CD4-positive, alpha-beta T cell (primary cell): ENCODE data around the gene TCF7L2. TPM values are rescaled to one million over a fixed set of nuclear protein-coding genes. Genes with fewer than 3 reads are reported as not detected.

Source experiments
- ATAC-seq: fragments of 200-7000 bp; cut with Tn5 transposase; one replicate; pipeline ENCODE4 v1.10.0; 2022; ENCODE audit warnings: mild to moderate bottlenecking; ENCODE audit not compliant: poor library complexity
- CTCF ChIA-PET: fragments of 350-600 bp; sonication (Branson Sonifier 250); formaldehyde crosslinking; loops from one replicate; lab custom pipeline; 2021; ENCODE audit warnings: antibody characterized with exemption, inconsistent platforms; lab: Charles Lee
- POLR2A ChIA-PET: fragments of 350-600 bp; sonication (Branson Sonifier 250); formaldehyde crosslinking; loops from one replicate; lab custom pipeline; 2021; ENCODE audit warnings: antibody characterized with exemption, inconsistent platforms; lab: Charles Lee
- DNase-seq, 14 experiments: peaks; one replicate each; pipeline ENCODE4 v3.0.0-alpha.2; 2013 to 2020; ENCODE audit warnings: mixed read lengths in 2 of 14
- H3K27ac ChIP-seq, 2 donors: one replicate each; pipeline versions ENCODE4 v1.5.1 to v1.7.0; 2013; ENCODE audit warnings: low read length in 2 of 2, low read depth in 1 of 2, mild to moderate bottlenecking in 1 of 2
- H3K27me3 ChIP-seq, 2 experiments: 1 replicate in 1 of 2; 2 replicates in 1 of 2; pipeline versions ENCODE4 v1.6.1 to v1.7.0; 2013; ENCODE audit warnings: low read length in 2 of 2, control low read depth in 1 of 2, mild to moderate bottlenecking in 1 of 2, moderate library complexity in 1 of 2; ENCODE audit not compliant: insufficient read depth in 2 of 2, control insufficient read depth in 1 of 2
- H3K36me3 ChIP-seq: one replicate; pipeline ENCODE4 v1.6.1; 2013; ENCODE audit warnings: low read length, control low read depth; ENCODE audit not compliant: insufficient read depth
- H3K4me1 ChIP-seq: one replicate; pipeline ENCODE4 v1.6.1; 2013; ENCODE audit warnings: low read length, control low read depth; ENCODE audit not compliant: insufficient read depth
- H3K4me3 ChIP-seq: one replicate; pipeline ENCODE4 v1.5.1; 2013; ENCODE audit warnings: mild to moderate bottlenecking, low read length, moderate library complexity
- H3K9me3 ChIP-seq, 2 experiments: 1 replicate in 1 of 2; 2 replicates in 1 of 2; pipeline versions ENCODE4 v1.6.1 to v1.7.0; 2013; ENCODE audit warnings: low read length in 2 of 2, mild to moderate bottlenecking in 2 of 2, control low read depth in 1 of 2, moderate library complexity in 1 of 2; ENCODE audit not compliant: control insufficient read depth in 1 of 2, insufficient read depth in 1 of 2
- H3K27ac Mint-ChIP-seq: one replicate; pipeline ENCODE4 v1.8.0; 2020; ENCODE audit warnings: mixed read lengths
- H3K27me3 Mint-ChIP-seq: one replicate; pipeline ENCODE4 v1.8.0; 2021; ENCODE audit warnings: mixed read lengths
- H3K36me3 Mint-ChIP-seq: one replicate; pipeline ENCODE4 v1.8.0; 2021; ENCODE audit warnings: low read depth, mixed read lengths
- H3K4me1 Mint-ChIP-seq: one replicate; pipeline ENCODE4 v1.8.0; 2021; ENCODE audit warnings: low read depth, mixed read lengths
- H3K4me3 Mint-ChIP-seq: one replicate; pipeline ENCODE4 v1.8.0; 2020; ENCODE audit warnings: mild to moderate bottlenecking, mixed read lengths
- H3K9me3 Mint-ChIP-seq: one replicate; pipeline ENCODE4 v1.8.0; 2020; ENCODE audit warnings: mixed read lengths
- CTCF ChIP-seq: fragments of 200-600 bp; IDR thresholded peaks from one replicate; pipeline ENCODE4 v1.8.0; 2022; ENCODE audit warnings: antibody characterized with exemption, mild to moderate bottlenecking
- intact Hi-C, 2 experiments: fragments of 100-400 bp; cut with DNase I in 1 of 2; cut with micrococcal nuclease in 1 of 2; formaldehyde crosslinking; loops; one replicate each; pipeline versions ENCODE4 v1.15.1 to v1.9.0; 2023 to 2025; cut with DNase I, micrococcal nuclease
- total RNA-seq, 174 experiments: library from RNA in 2 of 174; stranded (reverse) in 2 of 174; gene quantifications; one replicate each; pipeline ENCODE4 v1.2.3 and lab custom pipeline; 2021 to 2026

TCF7L2 gene
- total RNA-seq, 2 experiments from 2014 or later, result 4.2 to 4.4 TPM

- H3K9me3 Mint-ChIP-seq, result no peaks in the 10 kb centered on the region
- ChIA-PET POLR2A (no interaction called here), CTCF (no interaction called here)
- H3K27ac ChIP-seq, result no peak overlapping the region
- no peaks in the 10 kb centered on the region for H3K4me1 ChIP-seq
- H3K4me1 Mint-ChIP-seq, result peaks cover 15% of the 10 kb centered on the region
- H3K9me3 ChIP-seq, result no peaks in the 10 kb centered on the region
- no peak for TF ChIP-seq CTCF
- ATAC-seq (no peak), DNase-seq (no peak)
- H3K36me3 ChIP-seq, result no peaks in the 10 kb centered on the region
- no peak overlapping the region for H3K4me3 ChIP-seq
- intact Hi-C loops, result no loop called here
- peaks cover 0 to 35% of the 10 kb centered on the region in 2 experiments for H3K27me3 ChIP-seq
- peaks cover 38% of the 10 kb centered on the region for H3K27me3 Mint-ChIP-seq
- H3K27ac Mint-ChIP-seq, result no peak overlapping the region
- no peaks in the 10 kb centered on the region for H3K36me3 Mint-ChIP-seq
- H3K4me3 Mint-ChIP-seq, result no peak overlapping the region
Observed at GRCh38 chr10:112990271-112990670, 40.2 kb downstream of the TCF7L2 start.

- CTCF ChIA-PET, result no interaction called here
- Histone ChIP-seq H3K36me3 (no peaks in the 10 kb centered on the region), H3K27me3 (peaks cover 0 to 23% of the 10 kb centered on the region in 2 experiments), H3K4me3 (no peak overlapping the region), H3K9me3 (no peaks in the 10 kb centered on the region), H3K27ac (no peak overlapping the region), H3K4me1 (no peaks in the 10 kb centered on the region)
- no peaks in the 10 kb centered on the region for H3K4me1 Mint-ChIP-seq
- no peak for TF ChIP-seq CTCF
- H3K4me3 Mint-ChIP-seq, result no peak overlapping the region
- H3K27me3 Mint-ChIP-seq, result peaks cover 21% of the 10 kb centered on the region
- no peak overlapping the region for H3K27ac Mint-ChIP-seq
- H3K9me3 Mint-ChIP-seq, result no peaks in the 10 kb centered on the region
- DNase-seq (no peak), ATAC-seq (no peak)
- intact Hi-C loops, result no loop called here
- no peaks in the 10 kb centered on the region for H3K36me3 Mint-ChIP-seq
- POLR2A ChIA-PET, result no interaction called here
Observed at GRCh38 chr10:112991888-112992491, 41.9 kb downstream of the TCF7L2 start.

GRCh38 chr10:112996462-112996861 is 46.4 kb downstream of the TCF7L2 start:
- no peaks in the 10 kb centered on the region for H3K9me3 Mint-ChIP-seq

More at GRCh38 chr10:112996462-112996861, 46.4 kb downstream of the TCF7L2 start:
- Mint-ChIP-seq H3K4me3 (no peak overlapping the region), H3K4me1 (no peaks in the 10 kb centered on the region), H3K27me3 (no peaks in the 10 kb centered on the region), H3K36me3 (no peaks in the 10 kb centered on the region), H3K27ac (no peak overlapping the region)
- Histone ChIP-seq H3K9me3 (no peaks in the 10 kb centered on the region), H3K4me1 (no peaks in the 10 kb centered on the region), H3K27ac (no peak overlapping the region), H3K36me3 (no peaks in the 10 kb centered on the region), H3K27me3 (no peaks in the 10 kb centered on the region), H3K4me3 (no peak overlapping the region)
- intact Hi-C loops, result no loop called here
- ATAC-seq (no peak), DNase-seq (no peak)
- ChIA-PET POLR2A (no interaction called here), CTCF (interaction anchor here (0.5 kb wide), 1 partner anchor 1601 kb away, joined by 3 read pairs; no protein-coding TSS in a partner anchor)
- no peak for TF ChIP-seq CTCF
